GM18907 (cell line): ENCODE results near the gene ZNF718.
"Not testable (repeated sequence)": the region's sequence is repeated elsewhere in the genome, so short reads cannot be mapped to it uniquely, and the experiment has no call there.

ENCODE experiments used
- ATAC-seq: cut with Tn5 transposase; IDR thresholded peaks from one replicate; pipeline ENCODE4 v1.9.1; 2021; ENCODE audit warnings: mild to moderate bottlenecking, moderate library complexity; ENCODE audit not compliant: unreplicated experiment

The ZNF718 gene

DNA sequence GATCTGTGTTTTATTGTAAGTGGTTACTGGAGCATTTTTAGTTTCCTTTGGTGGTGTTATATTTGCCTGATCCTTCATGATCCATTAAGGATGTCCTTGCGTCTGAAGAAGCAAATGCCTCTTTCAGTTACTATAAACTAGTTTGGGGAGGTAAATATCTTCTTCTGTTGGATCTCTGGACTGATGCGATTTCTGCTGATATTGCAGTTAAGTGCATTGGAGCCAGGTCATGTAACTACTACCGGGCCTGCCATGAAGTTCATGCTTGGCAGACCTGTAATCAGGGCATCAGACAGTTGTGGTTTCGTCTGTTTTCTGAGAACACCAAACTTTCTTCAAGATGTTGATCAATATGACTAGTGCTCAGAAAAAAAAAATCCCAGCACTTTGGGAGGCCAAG is 22.9 kb downstream of the ZNF718 start:
- no peak for ATAC-seq

DNA sequence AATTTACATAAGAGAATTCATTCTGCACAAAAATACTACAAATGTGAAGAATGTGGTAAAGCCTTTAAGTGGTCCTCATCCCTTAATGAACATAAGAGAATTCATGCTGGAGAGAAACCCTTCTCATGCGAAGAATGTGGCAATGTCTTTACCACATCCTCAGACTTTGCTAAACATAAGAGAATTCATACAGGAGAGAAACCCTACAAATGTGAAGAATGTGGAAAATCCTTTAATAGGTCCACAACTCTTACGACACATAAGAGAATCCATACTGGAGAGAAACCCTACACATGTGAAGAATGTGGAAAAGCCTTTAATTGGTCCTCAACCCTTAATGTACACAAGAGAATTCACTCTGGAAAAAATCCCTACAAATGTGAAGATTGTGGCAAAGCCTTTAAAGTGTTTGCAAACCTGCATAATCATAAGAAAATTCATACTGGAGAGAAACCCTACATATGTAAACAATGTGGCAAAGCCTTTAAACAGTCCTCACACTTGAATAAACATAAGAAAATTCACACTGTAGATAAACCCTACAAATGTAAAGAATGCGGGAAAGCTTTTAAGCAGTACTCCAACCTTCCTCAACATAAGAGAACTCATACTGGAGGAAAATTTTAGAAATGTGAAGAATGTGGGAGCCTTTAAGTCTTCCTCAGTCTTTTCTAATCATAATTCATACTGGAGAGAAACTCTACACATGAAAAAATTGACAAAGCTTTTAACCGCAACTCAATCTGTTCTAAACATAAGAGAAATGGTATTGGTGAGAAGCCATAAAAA is 37.4 kb downstream of the ZNF718 start:
- ATAC-seq, result no peak

DNA sequence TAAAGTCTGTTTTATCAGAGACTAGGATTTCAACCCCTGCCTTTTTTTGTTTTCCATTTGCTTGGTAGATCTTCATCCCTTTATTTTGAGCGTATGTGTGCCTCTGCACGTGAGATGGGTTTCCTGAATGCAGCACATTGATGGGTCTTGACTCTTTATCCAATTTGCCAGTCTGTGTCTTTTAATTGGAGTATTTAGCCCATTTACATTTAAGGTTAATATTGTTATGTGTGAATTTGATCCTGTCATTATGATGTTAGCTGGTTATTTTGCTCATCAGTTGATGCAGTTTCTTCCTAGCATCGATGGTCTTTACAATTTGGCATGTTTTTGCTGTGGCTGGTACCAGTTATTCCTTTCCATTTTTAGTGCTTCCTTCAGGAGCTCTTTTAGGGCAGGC is 45.3 kb downstream of the ZNF718 start:
- ATAC-seq, result not testable (repeated sequence)

DNA sequence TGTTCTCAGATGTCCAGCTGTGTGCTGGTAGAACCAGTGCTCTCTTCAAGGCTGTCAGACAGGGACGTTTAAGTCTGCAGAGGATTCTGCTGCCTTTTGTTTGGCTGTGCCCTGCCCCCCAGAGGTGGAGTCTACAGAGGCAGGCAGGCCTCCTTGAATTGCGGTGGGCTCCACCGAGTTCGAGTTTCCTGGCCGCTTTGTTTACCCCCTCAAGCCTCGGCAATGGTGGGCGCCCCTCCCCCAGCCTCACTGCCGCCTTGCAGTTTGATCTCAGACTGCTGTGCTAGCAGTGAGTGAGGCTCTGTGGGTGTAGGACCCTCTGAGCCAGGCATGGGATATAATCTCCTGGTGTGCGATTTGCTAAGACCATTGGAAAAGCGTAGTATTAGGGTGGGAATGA is 47.0 kb downstream of the ZNF718 start:
- ATAC-seq, result not testable (repeated sequence)

DNA sequence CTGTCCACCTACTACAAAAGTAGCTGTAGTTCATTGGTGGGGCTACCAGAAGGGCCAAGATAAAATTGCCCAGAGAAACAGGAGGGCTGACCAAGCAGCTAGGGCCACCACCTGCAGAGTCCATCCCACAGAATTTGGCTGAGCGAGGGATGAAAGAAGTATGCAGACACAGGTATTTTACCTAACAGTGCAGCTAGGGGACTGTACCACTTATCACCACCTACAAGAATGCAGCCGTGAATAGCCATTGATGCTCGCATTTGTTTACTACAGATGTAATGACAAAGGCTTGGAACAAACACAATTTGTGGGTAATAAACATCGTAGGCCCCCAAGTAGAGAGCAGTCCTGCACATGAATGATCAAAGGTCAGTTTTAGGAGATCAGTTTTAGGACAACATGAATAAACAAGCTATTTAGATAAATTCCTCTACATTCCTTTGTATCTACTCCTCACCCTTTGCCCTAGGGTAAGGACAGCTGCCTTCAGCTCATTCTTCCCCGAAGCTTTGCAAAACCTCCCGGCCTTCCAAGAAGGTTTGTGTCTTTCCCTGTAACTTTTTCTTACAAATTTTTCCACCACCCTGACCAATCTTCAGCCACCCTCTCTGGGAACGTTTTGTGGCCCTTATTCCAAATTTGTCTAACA is 49.5 kb downstream of the ZNF718 start:
- no peak for ATAC-seq

DNA sequence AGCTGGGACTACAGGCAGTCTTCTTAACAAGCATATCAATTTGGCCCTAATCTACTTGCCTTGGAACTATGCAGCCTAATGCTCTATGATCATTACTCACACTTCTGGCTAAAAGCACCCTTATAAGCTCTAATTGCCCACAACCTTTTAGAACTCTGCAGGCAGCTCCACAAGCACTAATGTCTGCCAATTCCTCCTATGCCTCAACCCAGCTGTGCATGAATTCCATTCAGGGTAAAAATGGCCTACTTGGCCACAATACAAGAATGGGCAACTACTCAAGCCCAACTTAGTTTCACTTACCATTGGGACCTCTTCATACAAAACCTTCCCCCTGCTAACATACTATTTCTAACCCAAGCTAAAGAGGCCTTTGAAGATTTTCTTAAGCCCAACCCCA is 51.7 kb downstream of the ZNF718 start:
- ATAC-seq, result no peak

DNA sequence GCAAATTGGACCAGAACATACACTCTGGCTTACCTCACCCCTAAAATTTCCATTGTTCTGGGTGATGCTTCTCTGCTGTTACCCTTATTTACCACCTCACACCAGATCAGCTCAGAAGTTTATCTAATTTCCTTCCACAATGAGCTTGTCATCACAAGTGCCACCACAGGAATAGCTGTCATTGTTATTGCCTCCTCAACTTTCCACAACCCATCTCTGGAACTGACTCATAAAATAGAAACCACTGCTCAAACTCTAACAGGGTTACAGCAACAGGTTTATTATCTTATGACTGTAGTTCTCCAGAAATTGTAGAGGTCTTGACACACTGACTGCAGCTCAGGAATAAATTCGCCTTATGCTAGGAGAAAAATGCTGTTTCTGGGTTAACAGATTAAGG is 52.7 kb downstream of the ZNF718 start:
- ATAC-seq, result no peak

DNA sequence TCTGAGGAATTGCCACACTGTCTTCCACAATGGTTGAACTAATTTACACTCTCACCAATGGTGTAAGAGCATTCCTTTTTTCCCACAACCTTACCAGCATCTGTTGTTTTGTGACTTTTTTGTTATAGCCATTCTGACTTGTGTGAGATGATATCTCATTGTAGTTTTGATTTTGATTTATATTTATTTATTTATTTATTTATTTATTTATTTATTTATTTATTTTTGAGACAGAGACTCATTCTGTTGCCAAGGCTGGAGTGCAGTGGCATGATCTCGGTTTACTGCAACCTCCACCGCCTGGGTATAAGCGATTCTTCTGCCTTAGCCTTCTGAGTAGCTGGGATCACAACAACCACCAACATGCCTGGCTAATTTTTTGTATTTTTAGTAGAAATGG is 57.9 kb downstream of the ZNF718 start:
- not testable (repeated sequence) for ATAC-seq

DNA sequence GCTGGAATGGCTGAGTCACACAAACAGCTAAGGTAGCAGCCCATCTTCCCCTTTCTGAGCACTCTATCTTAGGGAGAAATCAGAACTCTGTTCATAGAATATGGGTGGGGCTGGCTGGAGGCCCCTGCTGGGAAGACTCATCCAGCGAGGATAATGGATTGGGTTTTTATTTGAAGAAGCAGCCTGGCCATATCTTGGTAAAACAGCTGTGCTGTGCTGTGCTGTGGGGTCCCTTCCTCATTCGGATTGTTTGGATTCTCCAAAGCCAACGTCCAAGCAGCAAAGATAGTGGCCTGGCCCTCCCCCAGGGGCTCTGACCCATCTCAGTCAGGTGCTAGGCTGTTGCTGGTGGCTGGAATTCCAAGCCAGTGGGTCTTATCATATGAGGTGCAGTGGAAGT is 63.8 kb downstream of the ZNF718 start:
- no peak for ATAC-seq

DNA sequence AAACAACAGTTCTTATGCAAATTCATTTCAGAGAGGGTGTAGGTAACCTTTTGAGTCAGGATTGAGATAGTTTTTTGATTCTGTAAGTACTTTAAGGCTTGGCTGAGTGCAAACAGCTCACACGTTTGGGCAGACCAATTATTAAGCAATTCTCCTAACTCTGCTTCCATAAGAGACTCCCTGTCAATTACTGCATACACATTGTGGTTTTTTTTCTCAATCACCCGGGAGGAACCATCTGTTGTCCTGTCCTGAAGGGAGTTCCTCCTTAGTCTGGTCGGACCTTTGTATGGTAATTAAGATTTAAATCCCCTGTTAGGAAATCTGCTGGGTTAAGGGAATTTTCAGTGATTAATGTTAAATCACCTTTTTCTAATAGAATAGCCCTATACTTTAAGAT is 70.9 kb downstream of the ZNF718 start:
- not testable (repeated sequence) for ATAC-seq

DNA sequence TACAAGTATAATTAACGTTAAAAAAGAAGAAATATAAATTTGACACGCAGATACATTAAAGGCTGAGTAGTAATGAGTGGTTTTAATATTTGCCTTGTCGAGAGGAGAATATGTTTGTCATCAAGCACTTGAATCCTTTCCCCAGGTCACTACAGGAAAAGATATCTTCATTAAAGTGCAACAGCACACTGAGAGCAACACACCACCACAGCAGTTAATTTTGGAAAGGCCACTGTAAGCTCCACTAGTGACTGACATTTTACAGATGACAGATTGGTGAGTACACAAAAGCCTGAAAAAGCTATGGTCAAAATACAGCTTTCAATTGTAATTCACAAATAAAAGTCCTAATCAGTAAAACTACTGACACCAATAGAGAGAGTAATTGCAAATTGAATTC is 76.6 kb downstream of the ZNF718 start:
- no peak for ATAC-seq

DNA sequence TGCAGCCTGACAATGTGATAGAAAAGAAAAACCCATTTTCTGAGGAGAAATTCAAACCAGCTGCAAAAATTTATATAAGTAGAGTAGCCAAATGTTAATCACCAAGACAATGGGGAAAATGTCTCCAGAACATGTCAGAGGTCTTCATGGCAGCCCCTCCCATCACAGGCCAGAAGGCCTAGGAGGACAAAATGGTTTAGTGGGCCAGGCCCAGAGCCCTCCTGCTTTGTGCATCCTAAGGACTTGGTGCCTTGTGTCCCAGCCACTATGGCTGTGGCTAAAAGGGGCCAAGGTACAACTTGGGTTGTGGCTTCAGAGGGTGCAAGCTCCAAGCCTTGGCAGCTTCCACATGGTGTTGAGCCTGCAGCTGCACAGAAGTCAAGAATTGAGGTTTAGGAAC is 78.5 kb downstream of the ZNF718 start:
- not testable (repeated sequence) for ATAC-seq

DNA sequence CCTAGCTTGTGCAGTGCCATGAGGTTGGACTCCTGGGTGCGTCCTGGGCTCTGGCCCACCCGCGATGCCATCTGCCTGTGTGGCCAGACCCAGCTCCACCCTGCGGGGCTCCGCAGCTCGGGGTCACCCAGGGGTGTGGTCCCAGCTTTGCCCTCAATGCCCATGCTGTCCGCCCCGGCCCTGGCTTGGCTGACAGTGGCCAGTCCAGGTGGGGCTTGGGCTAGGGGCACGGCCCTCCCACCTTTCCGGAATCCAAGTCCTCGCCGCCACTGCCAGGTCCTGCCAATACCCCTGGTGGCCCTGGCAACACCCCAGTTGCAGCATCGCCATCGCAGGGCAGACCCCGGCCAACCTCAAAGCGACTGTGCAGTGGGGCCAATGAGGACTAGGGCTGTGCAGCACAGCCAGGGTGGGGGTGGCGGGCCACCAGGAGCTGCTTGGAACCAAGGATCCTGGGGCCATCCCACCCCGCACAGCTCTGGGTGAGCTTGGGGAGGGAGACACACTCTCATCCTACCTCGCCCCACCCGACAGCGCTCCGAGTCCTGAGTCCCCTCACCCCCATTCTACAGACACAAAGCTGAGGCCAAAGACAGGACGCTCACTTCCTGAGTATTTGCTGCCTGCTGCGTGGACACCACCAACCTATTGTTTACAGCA is 80.9 kb downstream of the ZNF718 start:
- ATAC-seq, result no peak

DNA sequence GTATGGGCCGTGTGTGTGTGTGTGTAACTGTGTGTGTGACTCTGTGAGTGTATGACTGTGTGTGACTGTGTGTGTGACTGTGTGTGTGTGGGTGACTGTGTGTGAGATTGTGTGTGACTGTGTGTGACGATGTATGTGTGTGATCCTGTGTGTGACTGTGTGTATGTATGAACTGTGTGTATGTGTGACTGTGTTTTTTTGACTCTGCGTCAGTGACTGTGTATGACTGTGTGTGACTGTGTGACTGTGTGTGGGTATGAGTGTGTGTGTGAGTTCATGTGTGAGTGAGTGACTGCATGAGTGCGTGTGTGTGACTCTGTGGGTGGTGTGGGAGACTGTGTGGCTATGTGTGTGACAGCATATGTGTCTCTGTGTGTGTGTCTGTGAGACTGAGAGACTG is 81.8 kb downstream of the ZNF718 start:
- no peak for ATAC-seq

DNA sequence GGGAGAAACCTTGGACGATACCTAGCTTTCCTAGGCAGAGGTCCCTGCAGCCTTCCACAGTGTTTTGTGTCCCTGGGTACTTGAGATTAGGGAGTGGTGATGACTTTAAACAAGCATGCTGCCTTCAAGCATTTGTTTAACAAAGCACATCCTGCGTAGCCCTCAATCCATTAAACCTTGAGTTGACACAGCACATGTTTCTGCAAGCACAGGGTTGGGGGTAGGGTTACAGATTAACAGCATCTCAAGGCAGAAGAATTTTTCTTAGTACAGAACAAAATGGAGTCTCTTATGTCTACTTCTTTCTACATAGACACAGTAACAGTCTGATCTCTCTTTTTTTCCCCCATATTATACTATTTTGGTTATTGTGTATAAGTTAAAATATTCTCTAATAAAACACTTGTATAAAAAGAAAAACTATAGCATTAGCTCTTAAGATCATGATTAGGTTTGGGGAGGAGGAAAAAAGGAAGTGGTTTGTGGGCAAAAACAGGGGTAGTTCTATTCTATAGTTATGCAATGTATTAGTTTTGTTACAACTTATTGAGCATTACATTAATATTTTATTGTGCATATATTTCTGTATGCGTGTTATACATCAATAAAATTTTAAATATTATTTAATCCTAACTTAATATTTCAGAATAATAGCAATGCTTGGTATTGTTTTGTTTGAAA is 84.3 kb downstream of the ZNF718 start:
- ATAC-seq, result not testable (repeated sequence)

DNA sequence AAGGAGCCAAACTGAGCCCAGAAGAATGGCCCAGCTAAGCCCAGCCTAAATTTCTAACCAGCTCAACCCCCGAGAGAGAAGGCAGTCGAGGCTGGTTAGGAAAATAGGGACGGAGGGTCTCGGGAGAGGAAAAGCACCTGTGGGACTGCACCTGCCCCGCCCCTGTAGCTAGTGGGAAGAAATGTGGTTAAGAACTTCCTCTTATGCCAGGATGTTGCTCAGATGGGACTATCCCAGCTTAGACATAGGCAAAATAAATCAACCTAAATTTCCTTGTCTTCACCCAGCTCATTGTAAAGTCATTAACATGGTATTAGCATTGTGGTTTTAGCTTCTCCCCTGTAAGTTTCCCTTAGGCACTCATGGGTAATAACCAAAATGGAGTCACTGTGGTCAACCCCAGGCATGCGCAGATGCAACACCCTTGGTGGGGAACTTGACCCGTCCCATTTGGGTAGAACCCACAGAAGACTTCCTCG is 86.8 kb downstream of the ZNF718 start:
- no peak for ATAC-seq

DNA sequence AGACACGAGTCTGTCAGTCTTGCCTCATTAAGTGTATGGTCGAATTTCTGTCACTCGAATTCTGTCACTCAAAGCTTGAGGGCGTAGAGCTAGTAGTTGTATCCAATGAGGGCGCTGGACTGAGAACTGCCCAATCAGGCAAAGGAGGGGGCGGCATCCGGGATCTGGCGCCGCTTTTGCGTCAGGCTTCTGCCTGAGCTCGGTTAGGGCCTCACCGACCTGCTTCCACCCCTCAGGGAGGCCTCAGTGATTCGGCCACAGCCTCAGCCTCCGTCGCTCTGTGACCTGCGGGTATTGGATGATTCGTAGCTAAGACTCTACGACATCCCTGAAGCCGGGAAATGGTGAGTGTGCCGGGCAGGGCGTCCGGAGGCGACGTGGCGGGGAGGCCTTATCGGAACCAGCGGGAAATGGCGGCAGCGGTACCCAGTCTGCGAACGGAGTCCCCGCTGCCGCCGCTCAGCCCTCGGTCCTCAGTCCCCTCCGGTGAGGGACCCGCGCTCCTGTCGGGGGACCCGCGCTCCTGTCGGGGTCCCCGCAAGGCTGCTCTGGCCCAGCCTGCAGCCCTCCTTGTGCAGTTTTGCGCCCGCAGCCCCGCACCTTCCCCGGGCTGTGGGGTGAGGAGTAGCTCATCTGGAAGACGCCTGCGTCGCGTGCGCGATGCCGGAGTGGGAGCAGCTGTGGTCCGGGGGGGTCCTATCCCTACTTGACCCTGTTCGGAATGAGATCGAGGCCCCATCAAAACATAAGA is 88.3 kb downstream of the ZNF718 start:
- no peak for ATAC-seq

DNA sequence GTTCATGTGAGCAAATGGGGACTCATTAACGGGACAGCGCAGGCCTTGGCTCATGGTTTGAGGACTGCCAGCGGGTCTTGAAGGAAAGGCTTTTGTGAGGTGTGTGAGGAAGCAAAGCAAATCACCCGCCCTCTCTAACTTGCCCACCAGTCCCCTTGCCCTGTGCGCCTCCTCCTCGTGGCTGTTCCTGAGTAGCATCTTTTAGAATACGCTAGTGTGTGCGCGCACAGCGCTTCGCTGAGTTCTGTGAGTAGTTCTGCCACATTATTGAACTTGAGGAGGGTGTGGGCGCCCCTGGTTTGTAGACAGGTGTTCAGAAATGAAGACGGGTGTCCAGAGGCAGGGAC is 88.9 kb downstream of the ZNF718 start:
- not testable (repeated sequence) for ATAC-seq
